HCT116 (cell line): ENCODE data around the gene KCNIP3. TPM values are rescaled to one million over a fixed set of nuclear protein-coding genes. Genes with fewer than 3 reads are reported as not detected.

Experiments used
- ATAC-seq: fragments of 200-7000 bp; cut with Tn5 transposase; 2 replicates; pipeline ENCODE4 v1.9.1; 2020; ENCODE audit warnings: mild to moderate bottlenecking, moderate library complexity
- BruUV-seq: library from RNA; stranded (reverse); fragments of 400-500 nt; replicated peaks from 2 replicates; lab custom pipeline; 2021; lab: Mats Ljungman, UMichigan
- CTCF ChIA-PET: fragments of 300-600 bp; sonication (Branson Sonifier 250); formaldehyde crosslinking; loops from one replicate; lab custom pipeline; 2021; ENCODE audit warnings: antibody characterized with exemption; lab: Charles Lee
- POLR2A ChIA-PET: fragments of 300-600, 350-600 bp; sonication (Branson Sonifier 250); formaldehyde crosslinking; loops from one replicate; lab custom pipeline; 2021; ENCODE audit warnings: antibody characterized with exemption; lab: Charles Lee
- RAD21 ChIA-PET, 2 experiments: fragments of 300-600 bp; sonication (Branson Sonifier 250); formaldehyde crosslinking; loops; one replicate each; lab custom pipeline; 2023; ENCODE audit warnings: low total read pairs in 2 of 2; ENCODE audit not compliant: uncharacterized antibody in 2 of 2, unreplicated experiment in 2 of 2, low non-redundant PET in 1 of 2; lab: Charles Lee
- DNase-seq: peaks from one replicate; pipeline ENCODE4 v3.0.0-alpha.2; 2010; ENCODE audit warnings: low read depth, low spot score
- H2AFZ ChIP-seq: fragments of 200-600 bp; shearing (Covaris generic), sonication (generic); 2 replicates; pipeline ENCODE4 v1.6.1; 2017; ENCODE audit warnings: low read depth, mixed run types, mixed read lengths, antibody characterized with exemption, low read length; ENCODE audit not compliant: poor library complexity, severe bottlenecking
- H3K27ac ChIP-seq: 2 replicates; pipeline ENCODE4 v1.5.1; 2012; ENCODE audit warnings: low read depth, low read length
- H3K27me3 ChIP-seq: fragments of 200-600 bp; sonication (generic); 2 replicates; pipeline ENCODE4 v1.6.1; 2016; ENCODE audit warnings: mixed run types, low read length, mixed read lengths; ENCODE audit not compliant: insufficient read depth
- H3K36me3 ChIP-seq, 2 experiments: fragments of 200-500 bp in 1 of 2; fragments of 200-600 bp in 1 of 2; sonication (Bioruptor generic) in 1 of 2; sonication (generic) in 1 of 2; 2 replicates each; pipeline versions ENCODE4 v1.5.1 to v1.6.1; 2014 to 2016; ENCODE audit warnings: low read length in 2 of 2, inconsistent platforms in 1 of 2, mixed read lengths in 1 of 2, mixed run types in 1 of 2; ENCODE audit not compliant: insufficient read depth in 2 of 2, control insufficient read depth in 1 of 2
- H3K4me1 ChIP-seq, 2 experiments: fragments of 200-600 bp in 1 of 2; sonication (generic) in 1 of 2; 2 replicates each; pipeline versions ENCODE4 v1.5.1 to v1.6.1; 2012 to 2017; ENCODE audit warnings: low read length in 2 of 2, inconsistent platforms in 1 of 2, mild to moderate bottlenecking in 1 of 2, mixed read lengths in 1 of 2, mixed run types in 1 of 2, moderate library complexity in 1 of 2; ENCODE audit not compliant: insufficient read depth in 2 of 2, control insufficient read depth in 1 of 2
- H3K4me2 ChIP-seq: fragments of 200-600 bp; sonication (generic); 2 replicates; pipeline ENCODE4 v1.6.1; 2017; ENCODE audit warnings: mixed run types, low read length, mixed read lengths
- H3K4me3 ChIP-seq, 2 experiments: fragments of 200-600 bp in 1 of 2; sonication (generic) in 1 of 2; replicated peaks in 1 of 2; 2 replicates each; pipeline ENCODE4 v1.5.1; 2011 to 2016; ENCODE audit warnings: low read length in 2 of 2, control low read depth in 1 of 2, low read depth in 1 of 2, mild to moderate bottlenecking in 1 of 2, mixed read lengths in 1 of 2, mixed run types in 1 of 2
- H3K79me2 ChIP-seq: fragments of 200-600 bp; sonication (generic); 2 replicates; pipeline ENCODE4 v1.6.1; 2017; ENCODE audit warnings: mild to moderate bottlenecking, mixed run types, low read length, moderate library complexity, mixed read lengths; ENCODE audit not compliant: insufficient read depth
- H3K9ac ChIP-seq: fragments of 200-600 bp; sonication (generic); 2 replicates; pipeline ENCODE4 v1.6.1; 2016; ENCODE audit warnings: low read length, mixed read lengths
- H3K9me2 ChIP-seq: fragments of 200-600 bp; sonication (generic), shearing (Covaris generic); 2 replicates; pipeline ENCODE4 v1.6.1; 2017; ENCODE audit warnings: mixed run types, mild to moderate bottlenecking, moderate library complexity; ENCODE audit not compliant: insufficient read depth
- H3K9me3 ChIP-seq, 2 experiments: fragments of 200-500 bp in 1 of 2; fragments of 200-600 bp in 1 of 2; sonication (Bioruptor generic) in 1 of 2; sonication (generic) in 1 of 2; 2 replicates each; pipeline ENCODE4 v1.6.1; 2014 to 2017; ENCODE audit warnings: low read length in 2 of 2, mixed read lengths in 2 of 2, inconsistent platforms in 1 of 2, low read depth in 1 of 2, mild to moderate bottlenecking in 1 of 2, mixed run types in 1 of 2, moderate library complexity in 1 of 2; ENCODE audit not compliant: control insufficient read depth in 1 of 2, insufficient read depth in 1 of 2
- H4K20me1 ChIP-seq: fragments of 200-600 bp; sonication (generic), shearing (Covaris generic); 2 replicates; pipeline ENCODE4 v1.6.1; 2017; ENCODE audit warnings: mixed run types, mild to moderate bottlenecking, moderate library complexity; ENCODE audit not compliant: insufficient read depth
- CEBPB ChIP-seq: IDR thresholded peaks from 2 replicates; pipeline ENCODE4 v1.6.1; 2012; ENCODE audit warnings: low read depth
- EZH2 ChIP-seq: fragments of 200-600 bp; sonication (generic); IDR thresholded peaks from 2 replicates; pipeline ENCODE4 v1.6.1; 2017; ENCODE audit warnings: antibody characterized with exemption, mixed run types
- MAX ChIP-seq: IDR thresholded peaks from 2 replicates; pipeline ENCODE4 v1.6.1; 2012
- REST ChIP-seq: IDR thresholded peaks from 2 replicates; pipeline ENCODE4 v1.6.1; 2012; ENCODE audit warnings: low read depth
- SIN3A ChIP-seq: IDR thresholded peaks from 2 replicates; pipeline ENCODE4 v1.6.1; 2012; ENCODE audit warnings: low read depth
- SP1 ChIP-seq: IDR thresholded peaks from 2 replicates; pipeline ENCODE4 v1.6.1; 2012; ENCODE audit warnings: low read depth
- SRF ChIP-seq: IDR thresholded peaks from 2 replicates; pipeline ENCODE4 v1.6.1; 2012; ENCODE audit warnings: low read depth
- TCF7L2 ChIP-seq: IDR thresholded peaks from 2 replicates; pipeline ENCODE4 v1.7.0; 2011; ENCODE audit warnings: borderline replicate concordance, inconsistent platforms; ENCODE audit not compliant: insufficient read depth, insufficient read length; ENCODE audit errors: extremely low read depth
- YY1 ChIP-seq: IDR thresholded peaks from 2 replicates; pipeline ENCODE4 v1.6.1; 2011; ENCODE audit warnings: low read length, low read depth, moderate library complexity, mild to moderate bottlenecking; ENCODE audit not compliant: insufficient replicate concordance; ENCODE audit errors: extremely low read depth
- ZBTB33 ChIP-seq: IDR thresholded peaks from 2 replicates; pipeline ENCODE4 v1.6.1; 2011; ENCODE audit warnings: mild to moderate bottlenecking, low read length, moderate library complexity; ENCODE audit not compliant: insufficient replicate concordance; ENCODE audit errors: extremely low read depth
- intact Hi-C: fragments of 100-400 bp; cut with micrococcal nuclease; formaldehyde crosslinking; loops from 2 replicates; pipeline ENCODE4 v1.10.0; 2022
- total RNA-seq: library from RNA; stranded (reverse); gene quantifications from one replicate; pipeline ENCODE4 v1.2.1, GENCODE V29; 2021; ENCODE audit not compliant: unreplicated experiment

The KCNIP3 gene
- total RNA-seq, 1 experiment from 2014 or later: 3.1 TPM

- no TSS peak for BruUV-seq
- Histone ChIP-seq H3K4me3 (no peak overlapping the region), H3K27me3 (no peaks in the 10 kb centered on the region), H3K27ac (no peak overlapping the region), H3K9me3 (no peaks in the 10 kb centered on the region), H4K20me1 (no peaks in the 10 kb centered on the region), H2AFZ (no peak overlapping the region), H3K9me2 (no peaks in the 10 kb centered on the region), H3K4me2 (no peak overlapping the region), H3K4me1 (peaks cover 0 to 2% of the 10 kb centered on the region in 2 experiments; a peak in 1 of 4 replicates), H3K79me2 (no peaks in the 10 kb centered on the region), H3K36me3 (no peaks in the 10 kb centered on the region), H3K9ac (no peak overlapping the region)
- POLR2A ChIA-PET: no interaction called here
- CTCF ChIA-PET: no interaction called here
- DNase-seq (no peak), ATAC-seq (no peak)
- TF ChIP-seq REST (no peak), TCF7L2 (no peak), SRF (no peak)
- RAD21 ChIA-PET: no interaction called here
- intact Hi-C loops: no loop called here
Observed at GRCh38 chr2:95393901-95394300, 96.8 kb downstream of the KCNIP3 start.

- no peak overlapping the region for H3K9ac ChIP-seq
- no peak overlapping the region for H3K4me3 ChIP-seq
- no peak for DNase-seq
- H4K20me1 ChIP-seq: no peaks in the 10 kb centered on the region
- peaks cover 8 to 12% of the 10 kb centered on the region in 2 experiments for H3K4me1 ChIP-seq
- no peaks in the 10 kb centered on the region for H3K9me2 ChIP-seq
- RAD21 ChIA-PET: no interaction called here
- H3K27ac ChIP-seq: no peak overlapping the region
- BruUV-seq: no TSS peak
- peaks cover 25% of the 10 kb centered on the region for H3K79me2 ChIP-seq
- no peak for ATAC-seq
- POLR2A ChIA-PET: no interaction called here
- no peaks in the 10 kb centered on the region for H3K27me3 ChIP-seq
- H3K9me3 ChIP-seq: no peaks in the 10 kb centered on the region
- intact Hi-C loops: no loop called here
- no peaks in the 10 kb centered on the region for H3K36me3 ChIP-seq
- no peak overlapping the region for H3K4me2 ChIP-seq
- CTCF ChIA-PET: no interaction called here
- H2AFZ ChIP-seq: no peak overlapping the region
- TF ChIP-seq SP1 (no peak), EZH2 (no peak), YY1 (no peak), SIN3A (no peak), MAX (no peak), SRF (no peak), REST (no peak), CEBPB (no peak), ZBTB33 (no peak)
Observed at GRCh38 chr2:95399061-95399460, 101.9 kb downstream of the KCNIP3 start.
